ENCODE measurements around the gene PEAR1. TPM values are rescaled to one million over a fixed set of nuclear protein-coding genes. Genes with fewer than 3 reads are reported as not detected.

Gene PEAR1
- total RNA-seq (2012; rRNA removed) = 2.0 and 2.8 TPM in 2 replicates
- polyA plus RNA-seq (2012; rRNA removed) = 44.4 and 52.1 TPM in 2 replicates
- polyA plus RNA-seq (2012; cell fraction: cytosol; rRNA removed) = 21.9 and 40.2 TPM in 2 replicates
- 199 and 366 TPM in 2 replicates for polyA plus RNA-seq (2012; cell fraction: nucleus; rRNA removed; ENCODE audit: low replicate concordance)
- percentile 50 among the genes with signal in this experiment for Bru-seq, nascent RNA
- BruChase-seq, experiment 1, labeled RNA remaining after a 6-hour chase = percentile 48 among the genes with signal in this experiment
- BruChase-seq, experiment 2, labeled RNA remaining after a 2-hour chase = percentile 53 among the genes with signal in this experiment
- long read RNA-seq, partial matches to known transcripts = 6 of 6 reads
- long read RNA-seq, other reads (novel, unspliced or antisense) = 0 of 6 reads

GRCh38 chr1:156893048-156893953, at the start of gene PEAR1:
Gene PEAR1 (plus strand): TSS chr1:156893718. CDS start chr1:156903927, 10,209 bp downstream.
- Histone ChIP-seq H3K27me3 (ENCODE audit: control insufficient read depth, insufficient read depth, low read length) (peaks cover 6% of the 10 kb centered on the region), H4K91ac (ENCODE audit: insufficient read depth, low read depth, low read length) (peak within 1 kb of the TSS; percentile 87), H4K5ac (ENCODE audit: low read depth, low read length) (peak within 1 kb of the TSS; percentile 55), H4K20me1 (ENCODE audit: insufficient read depth, low read length) (peaks cover 2% of the 10 kb centered on the region; the same call in 1 of the 2 replicates), H3K27ac (ENCODE audit: insufficient read depth, low read length) (peak within 1 kb of the TSS; percentile 68), H2BK120ac (ENCODE audit: low read depth, low read length) (peak within 1 kb of the TSS; percentile 88), H3K9ac (ENCODE audit: low read depth, low read length) (peak within 1 kb of the TSS; percentile 77), H3K4me1 (ENCODE audit: control insufficient read depth, insufficient read depth, low read length) (peaks cover 31% of the 10 kb centered on the region), H3K4me3 (ENCODE audit: insufficient read depth, low read depth, low read length) (peak within 1 kb of the TSS; percentile 52), H3K9me1 (ENCODE audit: insufficient read depth, low read length) (peaks cover 14% of the 10 kb centered on the region), H2AFZ (replicated peaks; ENCODE audit: low read length, poor library complexity) (peak within 1 kb of the TSS; percentile 91), H3K18ac (ENCODE audit: low read depth, low read length) (peak within 1 kb of the TSS; percentile 27), H3K79me1 (ENCODE audit: low read depth in 1 of 2, low read length in 2 of 2) (peaks cover 4 to 46% of the 10 kb centered on the region in 2 experiments), H3K56ac (ENCODE audit: extremely low read depth, insufficient read depth, low read length) (peak within 1 kb of the TSS; percentile 30; the same call in 1 of the 2 replicates), H3K36me3 (ENCODE audit: control insufficient read depth, insufficient read depth, low read length) (no peaks in the 10 kb centered on the region), H3K9me3 (ENCODE audit: control insufficient read depth, insufficient read depth, low read length) (no peaks in the 10 kb centered on the region), H2AK5ac (ENCODE audit: low read depth, low read length) (peak within 1 kb of the TSS; percentile 43), H3K14ac (replicated peaks; ENCODE audit: low read depth, low read length) (peak within 1 kb of the TSS; percentile 41), H2BK5ac (ENCODE audit: low read depth, low read length, poor library complexity, severe bottlenecking) (peak within 1 kb of the TSS; percentile 92), H2BK20ac (ENCODE audit: low read depth, low read length) (peak within 1 kb of the TSS; percentile 67; the same call in 1 of the 2 replicates), H3K4ac (ENCODE audit: low read depth, low read length) (peak within 1 kb of the TSS; percentile 78), H3K23ac (ENCODE audit: low read depth, low read length) (peak within 1 kb of the TSS; percentile 26), H2BK15ac (ENCODE audit: low read depth, low read length) (peak within 1 kb of the TSS; percentile 91; the same call in 2 of the 3 replicates), H3K4me2 (ENCODE audit: low read depth, low read length) (peak within 1 kb of the TSS; percentile 90), H2AK9ac (replicated peaks; ENCODE audit: low read depth, low read length, poor library complexity) (peak within 1 kb of the TSS; percentile 96), H4K8ac (ENCODE audit: low read depth in 2 of 2, low read length in 2 of 2) (peak within 1 kb of the TSS; percentile 58 to 86)
- no TSS peak for BruUV-seq (replicated peaks)
- POLR2A ChIA-PET (ENCODE audit: unreplicated experiment) = no interaction called here
- WGBS, 2 experiments (ENCODE audit: extremely low coverage in 2 of 2, insufficient read length in 1 of 2) = 33% methylated on average over 16 of the region's 60 CpGs; no CpG with 5 or more reads in 1 of the 2 experiments
- dilution Hi-C loops (cut with HindIII; ENCODE audit: low sequenced_read_pairs, unreplicated experiment) (no loop called here), in situ Hi-C loops (cut with MboI; ENCODE audit: low sequenced_read_pairs) (loop anchor here (5.0 kb wide), 1 partner anchor 34 kb away; no protein-coding TSS in a partner anchor), intact Hi-C loops (cut with micrococcal nuclease) (no loop called here)
- DNase-seq (peak; percentile 31), ATAC-seq (ENCODE audit: low read depth) (no peak)
- no peak for TF ChIP-seq MAFK (IDR thresholded peaks at IDR 0.05; ENCODE audit: low read depth, low read length)
- no peak for TF ChIP-seq CEBPB (IDR thresholded peaks at IDR 0.05; ENCODE audit: low read depth, low read length)
- TF ChIP-seq CTCF (conservative IDR thresholded peaks at IDR 0.05; ENCODE audit: low read depth, low read length) = 0 out of 2 replicates have a peak, but pooled peaks have one; percentile 3
- peak; percentile 79 for TF ChIP-seq RCOR1 (IDR thresholded peaks at IDR 0.05; ENCODE audit: insufficient replicate concordance, low read length)
- CTCF ChIA-PET = interaction anchor here (0.6 to 4.1 kb wide), 8 partner anchors 27 to 1446 kb away, joined by 3 to 24 read pairs (median 4); partner anchors contain the start of gene LRRC71

All from IMR-90 (cell line).